H1 (cell line): ENCODE measurements around the gene GFOD1. TPM values are rescaled to one million over a fixed set of nuclear protein-coding genes. Genes with fewer than 3 reads are reported as not detected.

ENCODE experiments used
- CTCF ChIA-PET: fragments of 300-600 bp; sonication (Branson Sonifier 250); formaldehyde crosslinking; loops from one replicate; lab custom pipeline; 2021; ENCODE audit not compliant: partially characterized antibody; lab: Charles Lee
- POLR2A ChIA-PET: fragments of 300-600 bp; sonication (Branson Sonifier 250); formaldehyde crosslinking; loops from one replicate; lab custom pipeline; 2021; ENCODE audit warnings: inconsistent platforms; ENCODE audit not compliant: partially characterized antibody; lab: Charles Lee
- DNase-seq, 2 experiments: peaks; one replicate each; pipeline versions ENCODE4 v3.0.0 to v3.0.0-alpha.2; 2010 to 2022; ENCODE audit warnings: low spot score in 2 of 2, low read depth in 1 of 2, mixed read lengths in 1 of 2
- FAIRE-seq: peaks from 2 replicates; lab custom pipeline; 2011; peaks lifted over from hg19 to GRCh38; lab: Jason Lieb, UNC
- H2AFZ ChIP-seq: 2 replicates; pipeline ENCODE4 v1.8.1; 2012; ENCODE audit warnings: low read length, inconsistent platforms
- H2AK5ac ChIP-seq: 2 replicates; pipeline ENCODE4 v1.6.1; 2013; ENCODE audit warnings: low read depth, low read length
- H2BK120ac ChIP-seq: replicated peaks from 2 replicates; pipeline ENCODE3; 2013; ENCODE audit warnings: low read depth, low read length, inconsistent platforms
- H2BK12ac ChIP-seq: 2 replicates; pipeline ENCODE4 v1.6.1; 2013; ENCODE audit warnings: low read depth, low read length
- H2BK15ac ChIP-seq: 2 replicates; pipeline ENCODE4 v1.6.1; 2013; ENCODE audit warnings: low read length
- H2BK20ac ChIP-seq: 2 replicates; pipeline ENCODE4 v1.6.1; 2013; ENCODE audit warnings: low read length
- H2BK5ac ChIP-seq: 2 replicates; pipeline ENCODE4 v1.6.1; 2013; ENCODE audit warnings: low read depth, low read length
- H3K14ac ChIP-seq: 2 replicates; pipeline ENCODE4 v1.6.1; 2013; ENCODE audit warnings: inconsistent platforms; ENCODE audit not compliant: insufficient read length
- H3K18ac ChIP-seq: 2 replicates; pipeline ENCODE4 v1.6.1; 2013; ENCODE audit warnings: low read length; ENCODE audit errors: extremely low read depth
- H3K23ac ChIP-seq: 2 replicates; pipeline ENCODE4 v1.6.1; 2013; ENCODE audit warnings: inconsistent platforms; ENCODE audit not compliant: insufficient read length
- H3K23me2 ChIP-seq: 2 replicates; pipeline ENCODE4 v1.6.1; 2013; ENCODE audit warnings: low read depth, low read length
- H3K27ac ChIP-seq: 2 replicates; pipeline ENCODE4 v1.6.1; 2011; ENCODE audit warnings: low read depth, low read length, inconsistent platforms
- H3K27me3 ChIP-seq, 4 experiments: replicated peaks in 1 of 4; 1 replicate in 1 of 4; 2 replicates in 3 of 4; pipeline versions ENCODE4 v1.6.1 to v1.8.1; 2011 to 2013; ENCODE audit warnings: low read length in 3 of 4, mild to moderate bottlenecking in 3 of 4, inconsistent platforms in 2 of 4, mixed read lengths in 2 of 4, moderate library complexity in 1 of 4; ENCODE audit not compliant: control insufficient read depth in 3 of 4, insufficient read depth in 3 of 4; ENCODE audit errors: extremely low read depth in 1 of 4
- H3K36me3 ChIP-seq, 4 experiments: 2 replicates each; pipeline versions ENCODE4 v1.6.1 to v1.8.1; 2011 to 2013; ENCODE audit warnings: mild to moderate bottlenecking in 4 of 4, low read length in 3 of 4, moderate library complexity in 2 of 4, control low read depth in 1 of 4, inconsistent platforms in 1 of 4; ENCODE audit not compliant: insufficient read depth in 4 of 4, control insufficient read depth in 2 of 4
- H3K4ac ChIP-seq: replicated peaks from 2 replicates; pipeline ENCODE3; 2013; ENCODE audit warnings: low read length, low read depth, mixed read lengths, inconsistent platforms; ENCODE audit not compliant: insufficient read length
- H3K4me1 ChIP-seq, 4 experiments: replicated peaks in 1 of 4; 1 replicate in 1 of 4; 2 replicates in 3 of 4; pipeline versions ENCODE4 v1.6.1 to v1.8.1; 2011 to 2013; ENCODE audit warnings: low read length in 3 of 4, inconsistent platforms in 2 of 4, mixed read lengths in 1 of 4; ENCODE audit not compliant: insufficient read depth in 4 of 4, control insufficient read depth in 3 of 4
- H3K4me2 ChIP-seq, 2 experiments: 2 replicates each; pipeline versions ENCODE4 v1.6.1 to v1.8.1; 2011 to 2013; ENCODE audit warnings: low read depth in 2 of 2, low read length in 2 of 2, control low read depth in 1 of 2, inconsistent platforms in 1 of 2, mild to moderate bottlenecking in 1 of 2; ENCODE audit not compliant: insufficient read depth in 1 of 2
- H3K4me3 ChIP-seq, 4 experiments: fragments of 200-600, 300-600 bp in 1 of 4; sonication (generic), shearing (Covaris generic), sonication (Bioruptor Twin) in 1 of 4; 2 replicates each; pipeline versions ENCODE4 v1.5.1 to v1.8.1; 2011 to 2016; ENCODE audit warnings: low read length in 4 of 4, low read depth in 3 of 4, control low read depth in 2 of 4, inconsistent platforms in 2 of 4, mild to moderate bottlenecking in 2 of 4, mixed read lengths in 1 of 4, moderate library complexity in 1 of 4; ENCODE audit not compliant: insufficient read depth in 2 of 4; ENCODE audit errors: extremely low read depth in 1 of 4
- H3K56ac ChIP-seq: replicated peaks from 2 replicates; pipeline ENCODE3; 2013; ENCODE audit warnings: low read depth, mild to moderate bottlenecking, mixed read lengths, low read length, inconsistent platforms; ENCODE audit not compliant: insufficient read length
- H3K79me1 ChIP-seq: 2 replicates; pipeline ENCODE4 v1.6.1; 2013; ENCODE audit warnings: low read depth, low read length, control low read depth
- H3K79me2 ChIP-seq, 2 experiments: 2 replicates each; pipeline versions ENCODE4 v1.6.1 to v1.8.1; 2012 to 2013; ENCODE audit warnings: low read length in 2 of 2, mild to moderate bottlenecking in 2 of 2, inconsistent platforms in 1 of 2; ENCODE audit not compliant: insufficient read depth in 2 of 2, control insufficient read depth in 1 of 2
- H3K9ac ChIP-seq, 4 experiments: replicated peaks in 1 of 4; 1 replicate in 1 of 4; 2 replicates in 3 of 4; pipeline versions ENCODE4 v1.6.1 to v1.8.1; 2011 to 2013; ENCODE audit warnings: low read depth in 3 of 4, low read length in 3 of 4, control low read depth in 2 of 4, mild to moderate bottlenecking in 2 of 4, moderate library complexity in 2 of 4, inconsistent platforms in 1 of 4; ENCODE audit errors: extremely low read depth in 1 of 4
- H3K9me3 ChIP-seq, 2 experiments: 2 replicates each; pipeline versions ENCODE4 v1.6.1 to v1.8.1; 2012 to 2013; ENCODE audit warnings: mild to moderate bottlenecking in 2 of 2, moderate library complexity in 2 of 2, control low read depth in 1 of 2, inconsistent platforms in 1 of 2, low read depth in 1 of 2, low read length in 1 of 2, mixed read lengths in 1 of 2; ENCODE audit not compliant: insufficient read depth in 2 of 2
- H4K20me1 ChIP-seq, 2 experiments: replicated peaks in 1 of 2; 2 replicates each; pipeline versions ENCODE3 to v1.8.1; 2011 to 2013; ENCODE audit warnings: inconsistent platforms in 2 of 2, low read length in 2 of 2, mild to moderate bottlenecking in 1 of 2; ENCODE audit not compliant: insufficient read depth in 2 of 2, control insufficient read depth in 1 of 2
- H4K5ac ChIP-seq: 2 replicates; pipeline ENCODE4 v1.6.1; 2013; ENCODE audit warnings: low read length, low read depth, mixed read lengths, inconsistent platforms; ENCODE audit not compliant: insufficient read length
- H4K8ac ChIP-seq: 2 replicates; pipeline ENCODE4 v1.8.0; 2013; ENCODE audit warnings: mild to moderate bottlenecking, moderate library complexity, low read length, inconsistent platforms; ENCODE audit not compliant: insufficient read depth; ENCODE audit errors: extremely low read depth
- H4K91ac ChIP-seq: replicated peaks from 2 replicates; pipeline ENCODE3; 2013; ENCODE audit warnings: low read length, mixed read lengths, inconsistent platforms; ENCODE audit not compliant: insufficient read length
- CBX8 ChIP-seq: fragments of 300-800, 300-1000 bp; sonication (generic); IDR thresholded peaks from 2 replicates; pipeline ENCODE4 v1.7.1; 2016; ENCODE audit warnings: low read depth, low read length, borderline replicate concordance
- JUND ChIP-seq: IDR thresholded peaks from 2 replicates; pipeline ENCODE4 v1.6.1; 2011; ENCODE audit warnings: mild to moderate bottlenecking, improper control_type of control experiment, low read length
- KDM1A ChIP-seq: fragments of 200-600, 300-600 bp; sonication (generic); IDR thresholded peaks from 2 replicates; pipeline ENCODE4 v1.7.1; 2016; ENCODE audit warnings: mild to moderate bottlenecking, low read length, borderline replicate concordance
- KDM5A ChIP-seq: fragments of 200-600 bp; IDR thresholded peaks from 2 replicates; pipeline ENCODE4 v1.7.1; 2012; ENCODE audit warnings: mild to moderate bottlenecking, low read length, inconsistent platforms, mixed read lengths
- NRF1 ChIP-seq: IDR thresholded peaks from 2 replicates; pipeline ENCODE4 v1.6.1; 2011; ENCODE audit warnings: mild to moderate bottlenecking, low read depth, low read length, improper control_type of control experiment
- POU5F1 ChIP-seq: IDR thresholded peaks from 2 replicates; pipeline ENCODE4 v1.6.1; 2011; ENCODE audit warnings: low read depth, mild to moderate bottlenecking, low read length, moderate library complexity
- RFX5 ChIP-seq: IDR thresholded peaks from 2 replicates; pipeline ENCODE4 v1.6.1; 2011; ENCODE audit warnings: low read depth, low read length, improper control_type of control experiment, borderline replicate concordance
- TAF1 ChIP-seq: IDR thresholded peaks from 2 replicates; pipeline ENCODE4 v1.6.1; 2011; ENCODE audit warnings: mild to moderate bottlenecking, low read depth, low read length
- TCF12 ChIP-seq: IDR thresholded peaks from 2 replicates; pipeline ENCODE4 v1.6.1; 2011; ENCODE audit warnings: low read depth, mild to moderate bottlenecking, low read length
- USF2 ChIP-seq: IDR thresholded peaks from 2 replicates; pipeline ENCODE4 v1.6.1; 2011; ENCODE audit warnings: low read length, improper control_type of control experiment
- WGBS, 2 experiments: shearing (Covaris generic) in 1 of 2; methylation state at CpG; one replicate each; pipeline versions ENCODE4 v1.1.6 to v1.1.7; 2013 to 2015; ENCODE audit warnings: low lambda C conversion rate in 2 of 2, mixed read lengths in 2 of 2, inconsistent platforms in 1 of 2, low coverage in 1 of 2, missing lambda C conversion rate in 1 of 2; ENCODE audit not compliant: insufficient replicate concordance in 2 of 2, insufficient coverage in 1 of 2, insufficient read length in 1 of 2; ENCODE audit errors: extremely low coverage in 1 of 2, missing lambda C conversion rate in 1 of 2; 5-methylcytosine and 5-hydroxymethylcytosine counted together
- polyA plus RNA-seq, 7 experiments: library from polyadenylated mRNA; depleted of rRNA in 3 of 7; stranded (reverse) in 5 of 7; unstranded in 2 of 7; fragments of >200 nt in 5 of 7; fragments of 200-250 nt in 2 of 7; gene quantifications; 1 replicate in 5 of 7; 2 replicates in 1 of 7; 4 replicates in 1 of 7; pipeline versions ENCODE4 v1.2.1 to v1.2.3, GENCODE V29; 2011 to 2013; ENCODE audit warnings: missing spikeins in 2 of 7, mixed read lengths in 2 of 7
- total RNA-seq: library from RNA; stranded (reverse); fragmentation: NEBNext Ultra II Directional; extraction: Animal tissue kit (Norgen Biotek cat#: 25700); gene quantifications from 2 replicates; pipeline ENCODE4 v1.2.1, GENCODE V29; 2021

GFOD1 gene
- total and polyA plus RNA-seq, 2 of the 8 experiments (the other 6 are each of a cell fraction or from before 2014, with no cell fraction given), result 2.5 to 8.8 TPM

DNA sequence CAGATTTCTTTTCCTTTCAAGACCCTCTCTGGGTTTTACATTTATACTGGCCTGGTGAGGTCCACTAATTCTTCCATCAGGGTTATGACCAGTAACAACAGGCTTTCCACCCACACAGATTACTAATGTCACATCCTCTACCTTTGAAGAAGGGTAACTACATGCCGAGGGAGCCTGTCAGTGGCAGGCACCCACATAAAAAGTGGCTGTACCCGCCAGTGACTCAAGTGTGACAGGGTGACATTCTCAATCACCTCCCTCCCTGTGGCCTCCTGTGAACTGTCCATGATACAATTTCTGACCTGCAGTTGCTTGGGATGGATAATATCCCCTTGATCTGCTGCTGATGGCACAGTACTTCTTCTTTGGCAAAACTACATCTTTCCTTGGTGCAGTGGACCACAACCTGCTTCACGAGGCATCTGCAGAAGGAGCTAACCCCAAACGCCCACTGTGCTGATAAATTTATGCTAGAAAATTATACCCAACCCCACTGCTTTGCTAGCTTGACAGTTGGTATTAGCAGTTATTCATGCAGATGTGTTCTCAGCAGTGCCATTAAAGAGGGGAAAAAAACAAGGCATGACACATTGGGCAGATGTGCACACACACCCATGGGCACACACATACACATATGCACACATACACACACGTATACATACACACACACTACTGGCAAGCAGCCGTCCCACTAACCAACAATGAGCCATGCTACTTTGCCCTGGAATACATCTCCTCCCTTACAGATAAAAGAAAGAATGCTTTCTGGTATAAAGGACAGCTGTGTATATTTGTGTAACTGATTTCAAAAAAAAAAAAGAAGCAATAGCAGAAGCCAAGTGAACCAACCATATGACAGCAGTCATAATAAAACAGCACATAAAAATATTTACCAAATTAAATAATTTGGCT is 20.8 kb downstream of the GFOD1 start:
- CTCF ChIA-PET, result interaction anchor here (0.6 to 2.0 kb wide), 3 partner anchors 9 to 129 kb away, joined by 3 to 7 read pairs (median 3); no protein-coding TSS in a partner anchor
- H3K9me3 ChIP-seq, result no peaks in the 10 kb centered on the region
- TF ChIP-seq POU5F1 (no peak), CBX8 (no peak), KDM1A (no peak), KDM5A (no peak), TCF12 (no peak), NRF1 (no peak), RFX5 (no peak), TAF1 (no peak), USF2 (no peak), JUND (no peak)

More for the DNA sequence above, 20.8 kb downstream of the GFOD1 start:
- Histone ChIP-seq H2BK12ac (0 out of 2 replicates have a peak overlapping the region, but pooled peaks have one; percentile 29), H3K27me3 (no peaks in the 10 kb centered on the region), H3K4me1 (peaks cover 8 to 28% (median 24%) of the 10 kb centered on the region in 4 experiments), H3K79me1 (peaks cover 5% of the 10 kb centered on the region; the same call in 1 of the 2 replicates), H2BK20ac (no peak overlapping the region), H3K14ac (no peak overlapping the region), H2AK5ac (peak overlapping the region; percentile 79; the same call in 1 of the 2 replicates), H3K36me3 (no peaks in the 10 kb centered on the region), H3K23me2 (no peaks in the 10 kb centered on the region), H2BK5ac (no peak overlapping the region), H4K91ac (peak overlapping the region; percentile 65), H2BK120ac (no peak overlapping the region), H2AFZ (no peak overlapping the region), H3K4me3 (no peak overlapping the region), H4K8ac (no peak overlapping the region), H4K20me1 (no peaks in the 10 kb centered on the region), H3K4me2 (no peak overlapping the region), H3K79me2 (peaks cover 0 to 4% of the 10 kb centered on the region in 2 experiments; a peak in 1 of 4 replicates), H4K5ac (no peak overlapping the region), H3K27ac (no peak overlapping the region), H3K9ac (no peak overlapping the region; a peak in 1 of 7 replicates), H3K18ac (no peak overlapping the region), H3K4ac (no peak overlapping the region), H3K23ac (no peak overlapping the region), H3K56ac (no peak overlapping the region), H2BK15ac (peak overlapping the region; percentile 46; the same call in 1 of the 2 replicates)
- WGBS, 2 experiments, result 90% methylated on average over 6 of the region's 6 CpGs; no CpG with 5 or more reads in 1 of the 2 experiments
- no peak for FAIRE-seq
- no peak for DNase-seq
- POLR2A ChIA-PET, result interaction anchor here (1.4 kb wide), 1 partner anchor 21 kb away, joined by 4 read pairs; the partner anchor contains the start of gene GFOD1
